Tibial nerve (tissue), 4 donors: ENCODE measurements around the gene PPP1R7. TPM values are rescaled to one million over a fixed set of nuclear protein-coding genes. Genes with fewer than 3 reads are reported as not detected.

ENCODE experiments used
- DNase-seq, 2 donors: peaks; one replicate each; pipeline ENCODE4 v3.0.0-alpha.2; 2019; ENCODE audit warnings: low spot score in 2 of 2
- H3K27ac ChIP-seq, 4 donors: fragments of 200-600 bp; sonication (generic) in 3 of 4; one replicate each; pipeline ENCODE4 v1.5.1; 2017 to 2019; ENCODE audit warnings: mild to moderate bottlenecking in 1 of 4
- H3K27me3 ChIP-seq, 2 donors: fragments of 200-600 bp; sonication (generic) in 1 of 2; one replicate each; pipeline versions ENCODE4 v1.5.1 to v1.6.0; 2017 to 2019
- H3K36me3 ChIP-seq, 3 donors: fragments of 200-600 bp; sonication (generic); one replicate each; pipeline ENCODE4 v1.5.1; 2018 to 2019
- H3K4me1 ChIP-seq, 4 donors: fragments of 200-600 bp; sonication (generic) in 3 of 4; one replicate each; pipeline ENCODE4 v1.5.1; 2017 to 2019
- H3K4me3 ChIP-seq, 4 donors: fragments of 200-600 bp; sonication (generic) in 3 of 4; one replicate each; pipeline ENCODE4 v1.5.1; 2017 to 2019; ENCODE audit warnings: mild to moderate bottlenecking in 1 of 4, moderate library complexity in 1 of 4
- H3K9me3 ChIP-seq, 4 donors: fragments of 200-600 bp; sonication (generic) in 3 of 4; one replicate each; pipeline ENCODE4 v1.5.1; 2017 to 2019
- EP300 ChIP-seq, 2 donors: sonication (generic); formaldehyde crosslinking; IDR thresholded peaks; one replicate each; pipeline ENCODE4 v1.6.1; 2017; ENCODE audit warnings: antibody characterized with exemption in 2 of 2, mild to moderate bottlenecking in 1 of 2
- POLR2A ChIP-seq, 2 donors: fragments of 450-650 bp; IDR thresholded peaks; one replicate each; pipeline ENCODE4 v1.6.1; 2017; ENCODE audit warnings: antibody characterized with exemption in 2 of 2, mild to moderate bottlenecking in 2 of 2, moderate library complexity in 2 of 2
- WGBS, 2 donors: methylation state at CpG; one replicate each; pipeline ENCODE4 v1.1.5; 2018; 5-methylcytosine and 5-hydroxymethylcytosine counted together
- total RNA-seq, 4 donors: library from RNA; depleted of rRNA; stranded (reverse); fragments of >200 nt; gene quantifications; one replicate each; pipeline ENCODE4 v1.1.0, GENCODE V29; 2016
- TF ChIP-seq, protein P1 (sequence below), 5 experiments: fragments of 200-600 bp in 3 of 5; fragments of 450-650 bp in 2 of 5; sonication (generic) in 3 of 5; IDR thresholded peaks; one replicate each; pipeline ENCODE4 v1.5.1; 2016 to 2019; ENCODE audit warnings: antibody characterized with exemption in 5 of 5, mild to moderate bottlenecking in 3 of 5, moderate library complexity in 2 of 5

Gene PPP1R7
- total RNA-seq, 4 donors from 2014 or later: 29.5 to 53.8 (median 38.1) TPM

DNA sequence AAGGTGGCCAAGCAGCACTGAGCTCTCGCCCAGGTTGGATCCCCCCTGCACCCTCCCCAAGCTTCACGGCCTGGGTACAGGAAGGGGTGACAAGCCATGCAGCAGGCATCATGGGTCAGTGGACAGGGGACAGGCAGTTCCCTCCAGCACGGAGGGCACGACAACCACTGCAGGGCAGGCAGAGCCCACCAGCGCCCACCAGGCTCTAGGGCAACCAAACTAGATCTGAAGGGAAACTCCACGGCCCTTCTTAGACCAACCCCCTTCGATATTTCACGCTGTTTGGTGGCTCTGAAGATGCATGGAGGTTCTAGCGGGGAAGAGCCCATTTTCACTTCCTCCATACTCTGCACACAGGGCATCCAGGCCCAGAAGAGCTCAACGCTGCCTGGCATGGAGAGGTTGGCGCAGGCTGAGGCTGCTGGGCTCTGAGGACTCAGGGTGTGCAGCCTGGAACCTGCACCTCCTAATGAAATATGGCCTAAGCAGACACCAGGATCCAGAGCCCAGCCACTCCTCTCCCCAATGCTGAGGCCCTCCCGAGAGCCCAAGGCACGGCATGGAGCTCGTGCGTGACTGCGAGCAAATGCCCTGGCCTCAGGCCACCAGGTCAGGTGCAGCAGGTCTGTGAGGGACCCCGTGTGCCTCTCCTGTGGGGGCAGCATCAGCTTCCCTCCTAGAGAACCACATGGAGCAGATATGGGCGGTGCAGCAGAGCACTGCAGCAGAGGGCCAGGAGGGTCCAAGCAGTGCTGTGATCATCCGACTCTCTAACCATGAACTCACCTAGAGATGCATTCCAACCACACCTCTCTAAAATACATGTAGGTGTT is 39.4 kb upstream of the PPP1R7 start:
- Histone ChIP-seq H3K9me3 (no peaks in the 10 kb centered on the region), H3K4me1 (no peaks in the 10 kb centered on the region), H3K27ac (peak overlapping the region in 1 of 4 donors; percentile 45), H3K36me3 (peaks cover 0 to 15% (median 0%) of the 10 kb centered on the region in 3 donors), H3K4me3 (no peak overlapping the region), H3K27me3 (no peaks in the 10 kb centered on the region)
- DNase-seq: no peak
- 88 to 90% methylated on average over 13 to 15 of the region's 19 CpGs for WGBS, 2 donors
- no peak for TF ChIP-seq EP300 (IDR thresholded peaks at IDR 0.05)
- TF ChIP-seq, protein P1, sequence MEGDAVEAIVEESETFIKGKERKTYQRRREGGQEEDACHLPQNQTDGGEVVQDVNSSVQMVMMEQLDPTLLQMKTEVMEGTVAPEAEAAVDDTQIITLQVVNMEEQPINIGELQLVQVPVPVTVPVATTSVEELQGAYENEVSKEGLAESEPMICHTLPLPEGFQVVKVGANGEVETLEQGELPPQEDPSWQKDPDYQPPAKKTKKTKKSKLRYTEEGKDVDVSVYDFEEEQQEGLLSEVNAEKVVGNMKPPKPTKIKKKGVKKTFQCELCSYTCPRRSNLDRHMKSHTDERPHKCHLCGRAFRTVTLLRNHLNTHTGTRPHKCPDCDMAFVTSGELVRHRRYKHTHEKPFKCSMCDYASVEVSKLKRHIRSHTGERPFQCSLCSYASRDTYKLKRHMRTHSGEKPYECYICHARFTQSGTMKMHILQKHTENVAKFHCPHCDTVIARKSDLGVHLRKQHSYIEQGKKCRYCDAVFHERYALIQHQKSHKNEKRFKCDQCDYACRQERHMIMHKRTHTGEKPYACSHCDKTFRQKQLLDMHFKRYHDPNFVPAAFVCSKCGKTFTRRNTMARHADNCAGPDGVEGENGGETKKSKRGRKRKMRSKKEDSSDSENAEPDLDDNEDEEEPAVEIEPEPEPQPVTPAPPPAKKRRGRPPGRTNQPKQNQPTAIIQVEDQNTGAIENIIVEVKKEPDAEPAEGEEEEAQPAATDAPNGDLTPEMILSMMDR (IDR thresholded peaks at IDR 0.05): no peak
- TF ChIP-seq POLR2A (IDR thresholded peaks at IDR 0.05): no peak

GRCh38 chr2:241111440-241111805 is 38.8 kb upstream of the PPP1R7 start:
- H3K4me3 ChIP-seq: no peak overlapping the region
- H3K9me3 ChIP-seq: no peaks in the 10 kb centered on the region
- TF ChIP-seq EP300 (IDR thresholded peaks at IDR 0.05) (no peak), POLR2A (IDR thresholded peaks at IDR 0.05) (no peak)
- TF ChIP-seq, protein P1 (IDR thresholded peaks at IDR 0.05): no peak
- no peaks in the 10 kb centered on the region for H3K4me1 ChIP-seq
- H3K36me3 ChIP-seq: peaks cover 0 to 15% (median 0%) of the 10 kb centered on the region in 3 donors
- DNase-seq: no peak
- WGBS, 2 donors: 82 to 87% methylated on average over 9 of the region's 9 CpGs
- peak overlapping the region in 1 of 4 donors; percentile 57 for H3K27ac ChIP-seq
- H3K27me3 ChIP-seq: no peaks in the 10 kb centered on the region

- Histone ChIP-seq H3K4me1 (no peaks in the 10 kb centered on the region), H3K36me3 (peaks cover 0 to 15% (median 0%) of the 10 kb centered on the region in 3 donors), H3K4me3 (no peak overlapping the region), H3K27ac (no peak overlapping the region), H3K9me3 (no peaks in the 10 kb centered on the region), H3K27me3 (no peaks in the 10 kb centered on the region)
- 93 to 94% methylated on average over 17 of the region's 17 CpGs for WGBS, 2 donors
- TF ChIP-seq, protein P1 (IDR thresholded peaks at IDR 0.05): no peak
- TF ChIP-seq POLR2A (IDR thresholded peaks at IDR 0.05) (no peak), EP300 (IDR thresholded peaks at IDR 0.05) (no peak)
- DNase-seq: no peak
These were observed 38.2 kb upstream of the PPP1R7 start for GRCh38 chr2:241112046-241112445.

DNA sequence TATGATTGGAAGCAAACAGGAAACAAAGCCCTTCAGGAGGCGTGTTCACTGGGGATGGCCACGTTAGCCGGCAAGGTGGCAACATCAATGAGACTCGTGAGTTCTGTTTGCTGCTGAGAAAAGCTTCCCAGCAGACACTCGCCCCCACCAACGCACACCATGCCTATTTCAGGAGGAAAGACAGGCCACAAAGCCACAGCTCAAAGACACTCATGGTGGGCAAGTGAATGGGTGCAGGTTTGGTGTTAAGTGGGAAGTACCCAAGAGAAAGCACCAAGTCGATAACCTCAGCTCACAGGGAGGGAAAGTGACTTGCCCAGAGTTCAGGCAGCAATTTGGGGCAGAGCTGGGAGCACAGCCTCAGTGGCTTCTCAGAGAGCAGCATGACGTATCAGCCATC is 37.7 kb upstream of the PPP1R7 start:
- TF ChIP-seq POLR2A (IDR thresholded peaks at IDR 0.05) (no peak), EP300 (IDR thresholded peaks at IDR 0.05) (no peak)
- TF ChIP-seq, protein P1 (IDR thresholded peaks at IDR 0.05): no peak
- Histone ChIP-seq H3K4me1 (no peaks in the 10 kb centered on the region), H3K36me3 (peaks cover 0 to 15% (median 0%) of the 10 kb centered on the region in 3 donors), H3K27ac (no peak overlapping the region), H3K4me3 (no peak overlapping the region), H3K9me3 (no peaks in the 10 kb centered on the region), H3K27me3 (no peaks in the 10 kb centered on the region)
- WGBS, 2 donors: 79 to 83% methylated on average over 8 of the region's 8 CpGs
- no peak for DNase-seq

GRCh38 chr2:241114836-241115235 is 35.4 kb upstream of the PPP1R7 start:
- no peaks in the 10 kb centered on the region for H3K27me3 ChIP-seq
- H3K9me3 ChIP-seq: no peaks in the 10 kb centered on the region
- no peak overlapping the region for H3K27ac ChIP-seq
- TF ChIP-seq, protein P1 (IDR thresholded peaks at IDR 0.05): no peak
- TF ChIP-seq POLR2A (IDR thresholded peaks at IDR 0.05): no peak
- no peak for TF ChIP-seq EP300 (IDR thresholded peaks at IDR 0.05)
- 90 to 95% methylated on average over 11 of the region's 11 CpGs for WGBS, 2 donors
- H3K4me3 ChIP-seq: no peak overlapping the region
- no peaks in the 10 kb centered on the region for H3K4me1 ChIP-seq
- no peak for DNase-seq
- peaks cover 0 to 11% (median 0%) of the 10 kb centered on the region in 3 donors for H3K36me3 ChIP-seq
